ENCODE results near the gene RAB4B. TPM values are rescaled to one million over a fixed set of nuclear protein-coding genes. Genes with fewer than 3 reads are reported as not detected.
"Not testable (repeated sequence)": the region's sequence is repeated elsewhere in the genome, so short reads cannot be mapped to it uniquely, and the experiment has no call there.

RAB4B gene
- total RNA-seq, 6 donors from 2014 or later: 39.9 to 78.5 (median 58.6) TPM

DNA sequence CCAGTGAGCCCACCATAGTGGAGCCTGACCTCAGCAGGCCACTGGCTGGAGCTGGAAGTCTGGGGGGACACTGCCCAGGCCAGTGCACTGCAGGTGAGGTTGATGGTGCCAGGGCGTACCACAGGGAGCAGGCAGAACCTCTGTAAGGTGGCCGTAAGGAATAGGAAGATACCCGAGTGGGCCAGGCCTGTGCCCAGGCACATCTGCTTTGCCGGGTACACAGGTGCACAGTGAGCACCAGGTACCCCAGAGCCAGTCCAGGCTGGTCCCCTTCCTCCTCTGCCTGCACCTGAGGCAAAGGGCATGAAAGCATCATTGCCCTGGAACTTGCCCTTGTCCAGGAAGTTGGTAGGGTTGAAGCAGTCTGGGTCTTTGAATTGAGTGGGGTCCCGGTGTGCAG, 30.4 kb downstream of the RAB4B start:
- no peak for ATAC-seq (ENCODE audit: low FRiP score in 2 of 2)
- DNase-seq: no peak
- Histone ChIP-seq H3K27ac (peak overlapping the region in 3 of 4 donors; percentile 93 to 99 (median 98)), H3K9me3 (no peaks in the 10 kb centered on the region), H3K4me1 (peaks cover 86 to 95% (median 88%) of the 10 kb centered on the region in 4 donors), H3K27me3 (no peaks in the 10 kb centered on the region), H3K4me3 (no peak overlapping the region), H3K36me3 (peaks cover 14 to 49% (median 35%) of the 10 kb centered on the region in 4 donors)
- 92 to 100% methylated on average over 3 to 5 of the region's 5 CpGs for WGBS, 2 donors
- TF ChIP-seq EP300 (IDR thresholded peaks at IDR 0.05) (no peak), POLR2A (IDR thresholded peaks at IDR 0.05) (no peak), POLR2AphosphoS5 (IDR thresholded peaks at IDR 0.05) (no peak)
- TF ChIP-seq, protein P1, sequence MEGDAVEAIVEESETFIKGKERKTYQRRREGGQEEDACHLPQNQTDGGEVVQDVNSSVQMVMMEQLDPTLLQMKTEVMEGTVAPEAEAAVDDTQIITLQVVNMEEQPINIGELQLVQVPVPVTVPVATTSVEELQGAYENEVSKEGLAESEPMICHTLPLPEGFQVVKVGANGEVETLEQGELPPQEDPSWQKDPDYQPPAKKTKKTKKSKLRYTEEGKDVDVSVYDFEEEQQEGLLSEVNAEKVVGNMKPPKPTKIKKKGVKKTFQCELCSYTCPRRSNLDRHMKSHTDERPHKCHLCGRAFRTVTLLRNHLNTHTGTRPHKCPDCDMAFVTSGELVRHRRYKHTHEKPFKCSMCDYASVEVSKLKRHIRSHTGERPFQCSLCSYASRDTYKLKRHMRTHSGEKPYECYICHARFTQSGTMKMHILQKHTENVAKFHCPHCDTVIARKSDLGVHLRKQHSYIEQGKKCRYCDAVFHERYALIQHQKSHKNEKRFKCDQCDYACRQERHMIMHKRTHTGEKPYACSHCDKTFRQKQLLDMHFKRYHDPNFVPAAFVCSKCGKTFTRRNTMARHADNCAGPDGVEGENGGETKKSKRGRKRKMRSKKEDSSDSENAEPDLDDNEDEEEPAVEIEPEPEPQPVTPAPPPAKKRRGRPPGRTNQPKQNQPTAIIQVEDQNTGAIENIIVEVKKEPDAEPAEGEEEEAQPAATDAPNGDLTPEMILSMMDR (IDR thresholded peaks at IDR 0.05): no peak

DNA sequence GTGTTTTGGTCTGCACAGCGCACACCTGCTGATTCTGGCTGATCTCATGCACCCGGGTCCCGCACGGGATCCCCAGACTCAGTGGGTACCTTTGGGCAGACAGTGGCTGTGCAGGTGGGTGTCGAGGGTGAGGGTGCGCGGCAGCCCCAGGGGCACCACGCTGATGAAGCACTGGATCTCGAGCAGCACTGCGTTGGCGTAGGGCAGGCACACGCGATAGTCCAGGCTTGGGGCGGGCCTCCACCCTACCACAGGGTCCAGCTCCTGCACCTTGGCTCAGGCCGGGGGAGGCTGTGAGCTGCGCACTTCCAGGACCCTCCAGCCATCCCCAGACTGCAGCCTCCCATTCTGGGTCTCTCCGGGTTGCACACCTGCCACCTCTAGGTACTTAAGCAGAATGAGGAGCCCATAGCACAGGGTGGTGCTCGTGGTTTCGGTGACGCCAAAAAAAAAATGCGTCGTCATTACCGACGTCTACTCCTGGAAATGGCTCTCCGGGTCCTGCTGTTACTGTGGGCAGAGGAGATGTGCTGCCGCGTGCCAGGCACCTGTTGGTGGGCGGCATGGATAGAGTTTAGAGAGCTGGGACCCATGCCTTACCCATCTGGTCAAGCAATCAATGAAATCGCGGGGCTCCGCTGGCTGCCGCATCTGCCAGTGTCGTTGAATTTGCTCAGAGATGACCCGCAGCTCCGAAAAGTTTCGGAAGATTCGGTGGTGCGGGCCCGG, 31.5 kb downstream of the RAB4B start:
- peak overlapping the region in 2 of 4 donors; percentile 49 to 56 for H3K4me3 ChIP-seq
- peak in 1 of 2 donors; percentile 70 for DNase-seq

DNA sequence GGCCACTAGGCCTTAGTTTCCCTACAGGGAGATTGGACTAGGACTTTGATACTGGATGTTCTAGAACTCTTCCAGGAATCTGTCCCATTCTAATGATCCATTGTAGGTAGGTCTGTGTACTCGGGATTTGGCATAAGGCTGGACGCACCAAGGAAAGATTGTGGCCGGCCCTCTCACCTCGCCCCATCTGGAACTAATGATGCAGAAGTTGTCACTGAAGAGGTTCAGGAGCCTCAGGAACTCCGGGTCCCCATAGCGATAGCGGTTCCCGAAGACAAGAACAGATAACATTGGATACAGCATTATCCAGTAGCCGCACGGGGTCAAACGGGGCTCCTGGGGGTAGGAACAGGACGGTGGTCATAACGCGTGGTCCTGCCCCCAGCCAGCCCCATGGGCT, 32.1 kb downstream of the RAB4B start:
- Histone ChIP-seq H3K27me3 (no peaks in the 10 kb centered on the region), H3K4me3 (peak overlapping the region in 3 of 4 donors; percentile 41 to 56 (median 49)), H3K36me3 (peaks cover 14 to 35% (median 28%) of the 10 kb centered on the region in 4 donors), H3K4me1 (peaks cover 71 to 78% (median 73%) of the 10 kb centered on the region in 4 donors), H3K27ac (peak overlapping the region; percentile 76 to 82 (median 80)), H3K9me3 (no peaks in the 10 kb centered on the region)
- 65 to 77% methylated on average over 8 of the region's 14 CpGs for WGBS, 2 donors
- no peak for ATAC-seq (ENCODE audit: low FRiP score in 2 of 2)
- no peak for DNase-seq
- no peak for TF ChIP-seq POLR2AphosphoS5 (IDR thresholded peaks at IDR 0.05)
- no peak for TF ChIP-seq EP300 (IDR thresholded peaks at IDR 0.05)
- no peak for TF ChIP-seq POLR2A (IDR thresholded peaks at IDR 0.05)
- TF ChIP-seq, protein P1 (IDR thresholded peaks at IDR 0.05): no peak

More for the DNA sequence above, 31.5 kb downstream of the RAB4B start:
- no peak for ATAC-seq (ENCODE audit: low FRiP score in 2 of 2)
- no peaks in the 10 kb centered on the region for H3K9me3 ChIP-seq
- 89 to 94% methylated on average over 26 to 39 of the region's 39 CpGs for WGBS, 2 donors
- peak overlapping the region; percentile 76 to 82 (median 80) for H3K27ac ChIP-seq
- peak in 1 of 4 donors; percentile 22 for TF ChIP-seq POLR2A (IDR thresholded peaks at IDR 0.05)
- no peak for TF ChIP-seq POLR2AphosphoS5 (IDR thresholded peaks at IDR 0.05)
- no peak for TF ChIP-seq EP300 (IDR thresholded peaks at IDR 0.05)
- H3K27me3 ChIP-seq: no peaks in the 10 kb centered on the region
- H3K36me3 ChIP-seq: peaks cover 14 to 41% (median 31%) of the 10 kb centered on the region in 4 donors
- peaks cover 77 to 85% (median 79%) of the 10 kb centered on the region in 4 donors for H3K4me1 ChIP-seq

- H3K27ac ChIP-seq: peak overlapping the region; percentile 76 to 82 (median 80)
- TF ChIP-seq POLR2A (IDR thresholded peaks at IDR 0.05): peak in 1 of 4 donors; percentile 49
- TF ChIP-seq POLR2AphosphoS5 (IDR thresholded peaks at IDR 0.05): peak; percentile 22 to 47
- TF ChIP-seq, protein P1 (IDR thresholded peaks at IDR 0.05): peak in 2 of 6 experiments; percentile 19 to 23
- peak; percentile 94 to 95 for ATAC-seq (ENCODE audit: low FRiP score in 2 of 2)
- peaks cover 64 to 72% (median 66%) of the 10 kb centered on the region in 4 donors for H3K4me1 ChIP-seq
- not testable (repeated sequence) for H3K27me3 ChIP-seq, H3K9me3 ChIP-seq
- WGBS, 2 donors: 0 to 1% methylated on average over 18 to 23 of the region's 65 CpGs
- peak overlapping the region; percentile 25 to 56 (median 45) for H3K4me3 ChIP-seq
- H3K36me3 ChIP-seq: peaks cover 14 to 30% (median 26%) of the 10 kb centered on the region in 4 donors
- peak; percentile 84 to 94 for DNase-seq
These were observed 32.8 kb downstream of the RAB4B start for GRCh38 chr19:40810649-40811408.
